K562 (cell line): ENCODE measurements around the gene ORAI3. TPM values are rescaled to one million over a fixed set of nuclear protein-coding genes. Genes with fewer than 3 reads are reported as not detected.

Experiments used
- CBX2 ChIP-seq: fragments of 200-600 bp; sonication (generic); IDR thresholded peaks from one replicate; pipeline ENCODE4 v1.6.1; 2012; ENCODE audit warnings: mild to moderate bottlenecking, low read length, inconsistent platforms; ENCODE audit not compliant: insufficient read depth, poor library complexity, severe bottlenecking
- ETV5 ChIP-seq: sonication (generic); formaldehyde crosslinking; IDR thresholded peaks from 2 replicates; pipeline ENCODE4 v1.4.0; 2020; ENCODE audit warnings: low read depth, mild to moderate bottlenecking, missing genetic modification reagents
- POLR3A ChIP-seq: IDR thresholded peaks from 2 replicates; pipeline ENCODE4 v1.6.1; 2011; ENCODE audit warnings: borderline replicate concordance, mild to moderate bottlenecking, moderate library complexity; ENCODE audit not compliant: insufficient read length, insufficient read depth; ENCODE audit errors: extremely low read depth
- TARDBP ChIP-seq: fragments of 450-650 bp; IDR thresholded peaks from 2 replicates; pipeline ENCODE4 v1.6.1; 2016
- TCFL5 ChIP-seq: fragments of 250-450 bp; sonication (Bioruptor Pico); conservative IDR thresholded peaks from 2 replicates; pipeline ENCODE4 v1.6.1; 2021; ENCODE audit warnings: mild to moderate bottlenecking, moderate library complexity, matching md5 sums
- ZNF224 ChIP-seq: sonication (generic); formaldehyde crosslinking; IDR thresholded peaks from 2 replicates; pipeline ENCODE4 v1.8.0; 2022; ENCODE audit warnings: mild to moderate bottlenecking, missing genetic modification reagents
- ZNF41 ChIP-seq: fragments of 250-450 bp; sonication (Bioruptor Pico); conservative IDR thresholded peaks from 2 replicates; pipeline ENCODE4 v1.4.0; 2020; ENCODE audit warnings: mild to moderate bottlenecking
- polyA plus RNA-seq, 8 experiments: library from polyadenylated mRNA; depleted of rRNA in 4 of 8; stranded (reverse) in 5 of 8; unstranded in 3 of 8; fragments of >200 nt; fragmentation: Nextera tagmentation in 2 of 8; fragmentation: Illumina TruSeq in 1 of 8; extraction: Ambion mirVana in 2 of 8; extraction: Trizol in 1 of 8; gene quantifications; 2 replicates each; pipeline versions ENCODE4 v1.2.1 to v1.2.3, GENCODE V29; 2011 to 2014; ENCODE audit warnings: inconsistent platforms in 1 of 8, missing spikeins in 1 of 8
- total RNA-seq, 7 experiments: library from RNA; depleted of rRNA in 6 of 7; stranded (reverse); fragments of >200 nt in 6 of 7; fragmentation: Illumina TruSeq in 2 of 7; extraction: Trizol in 2 of 7; gene quantifications; 2 replicates each; pipeline versions ENCODE4 v1.2.1 to v1.2.3, GENCODE V29; 2011 to 2021; ENCODE audit warnings: low replicate concordance in 1 of 7
- TF ChIP-seq, protein P1 (sequence below): fragments of 200-600 bp; sonication (generic); IDR thresholded peaks from one replicate; pipeline ENCODE4 v1.6.1; 2012; ENCODE audit warnings: mild to moderate bottlenecking, low read depth, low read length, inconsistent platforms
- TF ChIP-seq, protein P2 (sequence below): fragments of 450-650 bp; formaldehyde crosslinking; IDR thresholded peaks from 2 replicates; pipeline ENCODE4 v1.4.0; 2020; ENCODE audit warnings: mild to moderate bottlenecking
- TF ChIP-seq, protein P3 (sequence below): fragments of 250-450 bp; sonication (Bioruptor Pico); IDR thresholded peaks from 2 replicates; pipeline ENCODE4 v1.5.0; 2021; ENCODE audit warnings: mild to moderate bottlenecking, borderline replicate concordance
- TF ChIP-seq, protein P4 (sequence below): fragments of 450-650 bp; formaldehyde crosslinking; IDR thresholded peaks from 2 replicates; pipeline ENCODE4 v1.4.0; 2022; ENCODE audit warnings: missing genetic modification characterization

ORAI3 gene
- total and polyA plus RNA-seq, 9 of the 15 experiments (the other 6 are each of a cell fraction or from before 2014, with no cell fraction given): 4.9 to 23.3 (median 14.1) TPM

DNA sequence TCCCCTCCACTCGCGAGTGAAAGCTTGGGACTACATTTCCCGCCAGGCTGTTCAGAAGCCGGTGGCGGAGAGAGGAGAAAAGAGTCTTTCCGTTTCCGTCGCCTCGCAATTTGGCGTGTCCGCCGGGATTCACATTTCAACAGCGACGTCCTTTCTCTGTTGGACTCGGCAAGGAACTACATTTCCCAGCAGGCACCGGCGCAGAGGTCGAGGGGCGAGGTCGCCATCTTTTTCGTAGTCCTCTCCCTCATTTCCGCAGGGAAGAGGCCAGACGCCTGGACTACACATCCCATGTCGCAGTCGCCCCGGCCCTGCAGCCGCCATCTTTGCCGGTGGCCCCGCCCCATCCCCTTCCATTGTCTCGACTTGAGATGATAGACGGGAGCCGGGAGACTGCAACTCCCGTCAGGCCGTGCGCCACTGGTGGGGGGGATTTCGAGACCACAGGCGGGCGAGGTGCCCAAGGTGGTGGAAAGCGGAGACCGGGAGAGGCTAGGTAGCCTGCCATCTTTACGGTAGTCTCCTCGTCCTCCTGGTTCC, 26.4 kb upstream of the ORAI3 start (continued):
- TF ChIP-seq, protein P1, sequence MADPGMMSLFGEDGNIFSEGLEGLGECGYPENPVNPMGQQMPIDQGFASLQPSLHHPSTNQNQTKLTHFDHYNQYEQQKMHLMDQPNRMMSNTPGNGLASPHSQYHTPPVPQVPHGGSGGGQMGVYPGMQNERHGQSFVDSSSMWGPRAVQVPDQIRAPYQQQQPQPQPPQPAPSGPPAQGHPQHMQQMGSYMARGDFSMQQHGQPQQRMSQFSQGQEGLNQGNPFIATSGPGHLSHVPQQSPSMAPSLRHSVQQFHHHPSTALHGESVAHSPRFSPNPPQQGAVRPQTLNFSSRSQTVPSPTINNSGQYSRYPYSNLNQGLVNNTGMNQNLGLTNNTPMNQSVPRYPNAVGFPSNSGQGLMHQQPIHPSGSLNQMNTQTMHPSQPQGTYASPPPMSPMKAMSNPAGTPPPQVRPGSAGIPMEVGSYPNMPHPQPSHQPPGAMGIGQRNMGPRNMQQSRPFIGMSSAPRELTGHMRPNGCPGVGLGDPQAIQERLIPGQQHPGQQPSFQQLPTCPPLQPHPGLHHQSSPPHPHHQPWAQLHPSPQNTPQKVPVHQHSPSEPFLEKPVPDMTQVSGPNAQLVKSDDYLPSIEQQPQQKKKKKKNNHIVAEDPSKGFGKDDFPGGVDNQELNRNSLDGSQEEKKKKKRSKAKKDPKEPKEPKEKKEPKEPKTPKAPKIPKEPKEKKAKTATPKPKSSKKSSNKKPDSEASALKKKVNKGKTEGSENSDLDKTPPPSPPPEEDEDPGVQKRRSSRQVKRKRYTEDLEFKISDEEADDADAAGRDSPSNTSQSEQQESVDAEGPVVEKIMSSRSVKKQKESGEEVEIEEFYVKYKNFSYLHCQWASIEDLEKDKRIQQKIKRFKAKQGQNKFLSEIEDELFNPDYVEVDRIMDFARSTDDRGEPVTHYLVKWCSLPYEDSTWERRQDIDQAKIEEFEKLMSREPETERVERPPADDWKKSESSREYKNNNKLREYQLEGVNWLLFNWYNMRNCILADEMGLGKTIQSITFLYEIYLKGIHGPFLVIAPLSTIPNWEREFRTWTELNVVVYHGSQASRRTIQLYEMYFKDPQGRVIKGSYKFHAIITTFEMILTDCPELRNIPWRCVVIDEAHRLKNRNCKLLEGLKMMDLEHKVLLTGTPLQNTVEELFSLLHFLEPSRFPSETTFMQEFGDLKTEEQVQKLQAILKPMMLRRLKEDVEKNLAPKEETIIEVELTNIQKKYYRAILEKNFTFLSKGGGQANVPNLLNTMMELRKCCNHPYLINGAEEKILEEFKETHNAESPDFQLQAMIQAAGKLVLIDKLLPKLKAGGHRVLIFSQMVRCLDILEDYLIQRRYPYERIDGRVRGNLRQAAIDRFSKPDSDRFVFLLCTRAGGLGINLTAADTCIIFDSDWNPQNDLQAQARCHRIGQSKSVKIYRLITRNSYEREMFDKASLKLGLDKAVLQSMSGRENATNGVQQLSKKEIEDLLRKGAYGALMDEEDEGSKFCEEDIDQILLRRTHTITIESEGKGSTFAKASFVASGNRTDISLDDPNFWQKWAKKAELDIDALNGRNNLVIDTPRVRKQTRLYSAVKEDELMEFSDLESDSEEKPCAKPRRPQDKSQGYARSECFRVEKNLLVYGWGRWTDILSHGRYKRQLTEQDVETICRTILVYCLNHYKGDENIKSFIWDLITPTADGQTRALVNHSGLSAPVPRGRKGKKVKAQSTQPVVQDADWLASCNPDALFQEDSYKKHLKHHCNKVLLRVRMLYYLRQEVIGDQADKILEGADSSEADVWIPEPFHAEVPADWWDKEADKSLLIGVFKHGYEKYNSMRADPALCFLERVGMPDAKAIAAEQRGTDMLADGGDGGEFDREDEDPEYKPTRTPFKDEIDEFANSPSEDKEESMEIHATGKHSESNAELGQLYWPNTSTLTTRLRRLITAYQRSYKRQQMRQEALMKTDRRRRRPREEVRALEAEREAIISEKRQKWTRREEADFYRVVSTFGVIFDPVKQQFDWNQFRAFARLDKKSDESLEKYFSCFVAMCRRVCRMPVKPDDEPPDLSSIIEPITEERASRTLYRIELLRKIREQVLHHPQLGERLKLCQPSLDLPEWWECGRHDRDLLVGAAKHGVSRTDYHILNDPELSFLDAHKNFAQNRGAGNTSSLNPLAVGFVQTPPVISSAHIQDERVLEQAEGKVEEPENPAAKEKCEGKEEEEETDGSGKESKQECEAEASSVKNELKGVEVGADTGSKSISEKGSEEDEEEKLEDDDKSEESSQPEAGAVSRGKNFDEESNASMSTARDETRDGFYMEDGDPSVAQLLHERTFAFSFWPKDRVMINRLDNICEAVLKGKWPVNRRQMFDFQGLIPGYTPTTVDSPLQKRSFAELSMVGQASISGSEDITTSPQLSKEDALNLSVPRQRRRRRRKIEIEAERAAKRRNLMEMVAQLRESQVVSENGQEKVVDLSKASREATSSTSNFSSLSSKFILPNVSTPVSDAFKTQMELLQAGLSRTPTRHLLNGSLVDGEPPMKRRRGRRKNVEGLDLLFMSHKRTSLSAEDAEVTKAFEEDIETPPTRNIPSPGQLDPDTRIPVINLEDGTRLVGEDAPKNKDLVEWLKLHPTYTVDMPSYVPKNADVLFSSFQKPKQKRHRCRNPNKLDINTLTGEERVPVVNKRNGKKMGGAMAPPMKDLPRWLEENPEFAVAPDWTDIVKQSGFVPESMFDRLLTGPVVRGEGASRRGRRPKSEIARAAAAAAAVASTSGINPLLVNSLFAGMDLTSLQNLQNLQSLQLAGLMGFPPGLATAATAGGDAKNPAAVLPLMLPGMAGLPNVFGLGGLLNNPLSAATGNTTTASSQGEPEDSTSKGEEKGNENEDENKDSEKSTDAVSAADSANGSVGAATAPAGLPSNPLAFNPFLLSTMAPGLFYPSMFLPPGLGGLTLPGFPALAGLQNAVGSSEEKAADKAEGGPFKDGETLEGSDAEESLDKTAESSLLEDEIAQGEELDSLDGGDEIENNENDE: no peak
- TF ChIP-seq, protein P2, sequence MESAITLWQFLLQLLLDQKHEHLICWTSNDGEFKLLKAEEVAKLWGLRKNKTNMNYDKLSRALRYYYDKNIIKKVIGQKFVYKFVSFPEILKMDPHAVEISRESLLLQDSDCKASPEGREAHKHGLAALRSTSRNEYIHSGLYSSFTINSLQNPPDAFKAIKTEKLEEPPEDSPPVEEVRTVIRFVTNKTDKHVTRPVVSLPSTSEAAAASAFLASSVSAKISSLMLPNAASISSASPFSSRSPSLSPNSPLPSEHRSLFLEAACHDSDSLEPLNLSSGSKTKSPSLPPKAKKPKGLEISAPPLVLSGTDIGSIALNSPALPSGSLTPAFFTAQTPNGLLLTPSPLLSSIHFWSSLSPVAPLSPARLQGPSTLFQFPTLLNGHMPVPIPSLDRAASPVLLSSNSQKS (CRISPR knock-in tag): no peak
- TF ChIP-seq, protein P3, sequence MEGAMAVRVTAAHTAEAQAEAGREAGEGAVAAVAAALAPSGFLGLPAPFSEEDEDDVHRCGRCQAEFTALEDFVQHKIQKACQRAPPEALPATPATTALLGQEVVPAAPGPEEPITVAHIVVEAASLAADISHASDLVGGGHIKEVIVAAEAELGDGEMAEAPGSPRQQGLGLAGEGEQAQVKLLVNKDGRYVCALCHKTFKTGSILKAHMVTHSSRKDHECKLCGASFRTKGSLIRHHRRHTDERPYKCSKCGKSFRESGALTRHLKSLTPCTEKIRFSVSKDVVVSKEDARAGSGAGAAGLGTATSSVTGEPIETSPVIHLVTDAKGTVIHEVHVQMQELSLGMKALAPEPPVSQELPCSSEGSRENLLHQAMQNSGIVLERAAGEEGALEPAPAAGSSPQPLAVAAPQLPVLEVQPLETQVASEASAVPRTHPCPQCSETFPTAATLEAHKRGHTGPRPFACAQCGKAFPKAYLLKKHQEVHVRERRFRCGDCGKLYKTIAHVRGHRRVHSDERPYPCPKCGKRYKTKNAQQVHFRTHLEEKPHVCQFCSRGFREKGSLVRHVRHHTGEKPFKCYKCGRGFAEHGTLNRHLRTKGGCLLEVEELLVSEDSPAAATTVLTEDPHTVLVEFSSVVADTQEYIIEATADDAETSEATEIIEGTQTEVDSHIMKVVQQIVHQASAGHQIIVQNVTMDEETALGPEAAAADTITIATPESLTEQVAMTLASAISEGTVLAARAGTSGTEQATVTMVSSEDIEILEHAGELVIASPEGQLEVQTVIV (CRISPR knock-in tag): no peak
- TF ChIP-seq TARDBP (no peak), ZNF41 (CRISPR knock-in tag) (no peak), ZNF224 (CRISPR knock-in tag) (no peak), POLR3A (no peak), ETV5 (CRISPR knock-in tag) (peak; percentile 17; the same call in 1 of the 2 replicates), TCFL5 (CRISPR knock-in tag) (no peak), CBX2 (no peak)
- TF ChIP-seq, protein P4, sequence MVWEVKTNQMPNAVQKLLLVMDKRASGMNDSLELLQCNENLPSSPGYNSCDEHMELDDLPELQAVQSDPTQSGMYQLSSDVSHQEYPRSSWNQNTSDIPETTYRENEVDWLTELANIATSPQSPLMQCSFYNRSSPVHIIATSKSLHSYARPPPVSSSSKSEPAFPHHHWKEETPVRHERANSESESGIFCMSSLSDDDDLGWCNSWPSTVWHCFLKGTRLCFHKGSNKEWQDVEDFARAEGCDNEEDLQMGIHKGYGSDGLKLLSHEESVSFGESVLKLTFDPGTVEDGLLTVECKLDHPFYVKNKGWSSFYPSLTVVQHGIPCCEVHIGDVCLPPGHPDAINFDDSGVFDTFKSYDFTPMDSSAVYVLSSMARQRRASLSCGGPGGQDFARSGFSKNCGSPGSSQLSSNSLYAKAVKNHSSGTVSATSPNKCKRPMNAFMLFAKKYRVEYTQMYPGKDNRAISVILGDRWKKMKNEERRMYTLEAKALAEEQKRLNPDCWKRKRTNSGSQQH (CRISPR knock-in tag): no peak
